ENCODE measurements around the gene USP48.

DNA sequence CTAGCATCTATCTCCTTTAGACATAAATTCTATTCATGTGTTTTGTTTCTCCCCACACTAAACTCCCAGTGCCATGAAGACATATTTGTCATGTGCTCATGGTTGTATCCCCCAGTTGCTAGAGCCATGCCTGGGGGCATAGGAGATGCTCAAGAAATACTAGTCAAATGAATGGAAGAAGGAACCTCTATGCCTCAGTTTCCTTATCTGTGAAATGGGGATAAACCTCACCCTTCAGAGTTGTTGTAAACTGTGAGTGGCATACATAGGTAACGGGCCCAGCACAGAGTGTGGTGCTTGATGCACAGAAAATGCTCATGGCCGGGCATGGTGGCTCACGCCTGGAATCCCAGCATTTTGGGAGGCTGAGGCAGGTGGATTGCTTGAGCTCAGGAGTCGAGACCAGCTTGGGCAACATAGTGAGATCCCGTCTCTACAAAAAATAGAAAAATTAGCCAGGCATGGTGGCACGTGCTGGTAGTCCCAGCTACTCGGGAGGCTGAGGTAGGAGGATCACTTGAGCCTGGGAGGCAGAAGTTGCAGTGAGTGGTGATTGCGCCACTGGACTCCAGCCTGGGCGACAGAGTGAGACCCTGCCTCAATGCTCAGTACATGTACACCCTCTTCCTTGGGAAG, 37.8 kb upstream of the USP48 start:
- TF ChIP-seq, protein P1, sequence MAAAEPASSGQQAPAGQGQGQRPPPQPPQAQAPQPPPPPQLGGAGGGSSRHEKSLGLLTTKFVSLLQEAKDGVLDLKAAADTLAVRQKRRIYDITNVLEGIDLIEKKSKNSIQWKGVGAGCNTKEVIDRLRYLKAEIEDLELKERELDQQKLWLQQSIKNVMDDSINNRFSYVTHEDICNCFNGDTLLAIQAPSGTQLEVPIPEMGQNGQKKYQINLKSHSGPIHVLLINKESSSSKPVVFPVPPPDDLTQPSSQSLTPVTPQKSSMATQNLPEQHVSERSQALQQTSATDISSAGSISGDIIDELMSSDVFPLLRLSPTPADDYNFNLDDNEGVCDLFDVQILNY (CRISPR knock-in tag; conservative IDR thresholded peaks at IDR 0.05), result no peak
- no peak for TF ChIP-seq RFX1 (IDR thresholded peaks at IDR 0.05)
